ENCODE measurements around the gene CYP2C8. TPM values are rescaled to one million over a fixed set of nuclear protein-coding genes. Genes with fewer than 3 reads are reported as not detected.

Gene CYP2C8
- polyA plus RNA-seq, 1 donor = 0.49 TPM

Other genes starting within 250 kb of the CYP2C8 start
- 0.13 TPM for gene CYP2C9, start 130.8 kb downstream of the CYP2C8 start, polyA plus RNA-seq (ENCODE audit: insufficient read length)
- not detected for gene ACSM6, start 124.7 kb upstream of the CYP2C8 start, polyA plus RNA-seq (ENCODE audit: insufficient read length)
- gene PDLIM1, start 221.5 kb upstream of the CYP2C8 start, polyA plus RNA-seq (ENCODE audit: insufficient read length) = 35.6 TPM